ENCODE measurements around the gene MRPL42. TPM values are rescaled to one million over a fixed set of nuclear protein-coding genes. Genes with fewer than 3 reads are reported as not detected.
A peak's percentile ranks its signal among the peaks of the same experiment; 100 is the strongest.

MRPL42 gene
- total RNA-seq, 4 donors from 2014 or later: 49.1 to 52.1 (median 50.8) TPM

DNA sequence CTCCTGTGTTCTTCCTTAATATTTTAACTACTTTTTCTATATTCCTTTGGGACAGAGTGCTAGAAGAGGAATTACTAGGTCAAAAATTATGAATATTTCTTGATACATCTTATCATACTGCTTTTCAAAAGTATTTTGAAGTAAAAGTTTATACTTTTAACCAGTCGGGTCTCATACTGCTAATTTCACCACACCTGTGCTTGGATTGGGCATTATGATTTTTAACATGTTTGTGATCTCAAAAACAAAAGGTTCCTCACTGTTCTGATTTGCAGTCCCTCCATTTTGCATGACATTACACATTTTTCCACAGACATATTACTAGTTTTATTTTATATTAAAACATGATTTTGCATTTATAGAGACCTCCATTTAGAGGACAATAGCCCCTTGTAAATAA lies 32.9 kb downstream of the MRPL42 start:
- H3K4me3 ChIP-seq: no peak overlapping the region
- H3K4me1 ChIP-seq: no peaks in the 10 kb centered on the region
- DNase-seq (ENCODE audit: low spot score in 2 of 2): no peak
- H3K27me3 ChIP-seq: no peaks in the 10 kb centered on the region
- peaks cover 10% of the 10 kb centered on the region for H3K36me3 ChIP-seq
- 90% methylated on average over 1 of the region's 1 CpG for WGBS
- no peak overlapping the region for H3K27ac ChIP-seq
- no peak for TF ChIP-seq CTCF (IDR thresholded peaks at IDR 0.05)
- TF ChIP-seq POLR2AphosphoS5 (IDR thresholded peaks at IDR 0.05): no peak
- TF ChIP-seq POLR2A (IDR thresholded peaks at IDR 0.05): no peak
- no peak for TF ChIP-seq EP300 (IDR thresholded peaks at IDR 0.05)
- no peaks in the 10 kb centered on the region for H3K9me3 ChIP-seq

DNA sequence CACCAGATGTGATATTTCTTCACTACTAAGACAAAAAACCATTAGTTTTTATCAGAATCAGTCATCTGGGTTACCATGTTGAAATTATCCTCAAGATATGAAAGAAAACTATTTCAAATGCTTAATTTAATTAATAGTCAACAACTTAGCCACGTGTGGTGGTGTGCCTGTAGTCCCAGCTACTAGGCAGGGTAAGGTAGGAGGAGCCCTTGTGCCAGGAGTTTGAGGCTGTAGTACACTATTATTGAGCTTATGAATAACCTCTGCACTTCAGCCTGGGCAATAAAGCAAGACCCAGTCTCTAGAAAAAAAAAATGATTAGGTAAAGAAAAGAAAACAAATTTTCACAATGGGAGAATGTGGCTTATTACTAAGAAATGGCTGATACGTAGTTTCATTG lies 33.4 kb downstream of the MRPL42 start:
- Histone ChIP-seq H3K27me3 (no peaks in the 10 kb centered on the region), H3K36me3 (peaks cover 5% of the 10 kb centered on the region), H3K27ac (no peak overlapping the region), H3K9me3 (no peaks in the 10 kb centered on the region), H3K4me1 (no peaks in the 10 kb centered on the region), H3K4me3 (no peak overlapping the region)
- 79% methylated on average over 2 of the region's 2 CpGs for WGBS
- no peak for DNase-seq (ENCODE audit: low spot score in 2 of 2)
- no peak for TF ChIP-seq POLR2AphosphoS5 (IDR thresholded peaks at IDR 0.05)
- no peak for TF ChIP-seq POLR2A (IDR thresholded peaks at IDR 0.05)
- TF ChIP-seq EP300 (IDR thresholded peaks at IDR 0.05): no peak
- TF ChIP-seq CTCF (IDR thresholded peaks at IDR 0.05): no peak

- Histone ChIP-seq H3K27me3 (no peaks in the 10 kb centered on the region), H3K9me3 (no peaks in the 10 kb centered on the region), H3K4me3 (no peak overlapping the region), H3K27ac (no peak overlapping the region), H3K4me1 (no peaks in the 10 kb centered on the region), H3K36me3 (peaks cover 4% of the 10 kb centered on the region)
- TF ChIP-seq POLR2AphosphoS5 (IDR thresholded peaks at IDR 0.05): no peak
- TF ChIP-seq CTCF (IDR thresholded peaks at IDR 0.05): peak; percentile 53 to 65
- no peak for TF ChIP-seq POLR2A (IDR thresholded peaks at IDR 0.05)
- DNase-seq (ENCODE audit: low spot score in 2 of 2): no peak
- 68% methylated on average over 11 of the region's 11 CpGs for WGBS
Observed at GRCh38 chr12:93502802-93503623, 35.7 kb downstream of the MRPL42 start.

- no peak for DNase-seq (ENCODE audit: low spot score in 2 of 2)
- Histone ChIP-seq H3K27me3 (no peaks in the 10 kb centered on the region), H3K4me1 (no peaks in the 10 kb centered on the region), H3K4me3 (no peak overlapping the region), H3K27ac (no peak overlapping the region), H3K9me3 (no peaks in the 10 kb centered on the region), H3K36me3 (peaks cover 4% of the 10 kb centered on the region)
- TF ChIP-seq POLR2A (IDR thresholded peaks at IDR 0.05) (no peak), POLR2AphosphoS5 (IDR thresholded peaks at IDR 0.05) (no peak), EP300 (IDR thresholded peaks at IDR 0.05) (no peak), CTCF (IDR thresholded peaks at IDR 0.05) (no peak)
Observed at GRCh38 chr12:93507165-93507564, 39.9 kb downstream of the MRPL42 start.

DNA sequence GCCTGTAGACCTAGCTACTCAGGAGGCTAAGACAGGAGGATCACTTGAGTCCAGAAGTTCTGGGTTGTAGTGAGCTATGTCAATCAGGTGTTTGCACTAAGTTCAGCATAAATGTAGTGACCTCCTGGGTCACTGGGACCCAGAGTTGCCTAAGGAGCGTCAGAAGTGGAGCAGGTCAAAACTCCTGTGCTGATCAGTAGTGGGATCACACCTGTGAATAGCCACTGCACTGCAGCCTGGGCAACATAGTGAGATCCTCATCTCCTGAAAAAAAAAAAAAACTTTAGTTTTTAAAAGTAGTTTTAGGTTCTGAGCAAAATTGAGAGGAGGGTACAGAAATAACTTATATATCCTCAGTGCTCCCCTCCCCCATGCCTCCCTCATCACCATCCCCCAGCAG lies 42.2 kb downstream of the MRPL42 start:
- Histone ChIP-seq H3K27me3 (no peaks in the 10 kb centered on the region), H3K4me3 (no peak overlapping the region), H3K4me1 (no peaks in the 10 kb centered on the region), H3K36me3 (no peaks in the 10 kb centered on the region), H3K9me3 (no peaks in the 10 kb centered on the region), H3K27ac (no peak overlapping the region)
- DNase-seq (ENCODE audit: low spot score in 2 of 2): no peak
- TF ChIP-seq POLR2AphosphoS5 (IDR thresholded peaks at IDR 0.05) (no peak), POLR2A (IDR thresholded peaks at IDR 0.05) (no peak), EP300 (IDR thresholded peaks at IDR 0.05) (no peak), CTCF (IDR thresholded peaks at IDR 0.05) (no peak)
- WGBS: 100% methylated on average over 1 of the region's 1 CpG
